Panc1 (cell line): Measurements from ENCODE around the gene TRIO. TPM values are rescaled to one million over a fixed set of nuclear protein-coding genes. Genes with fewer than 3 reads are reported as not detected.

ENCODE experiments used
- ATAC-seq: fragments of 200-7000 bp; cut with Tn5 transposase; 2 replicates; pipeline ENCODE4 v1.9.1; 2020; ENCODE audit warnings: mild to moderate bottlenecking, moderate library complexity
- BruUV-seq: library from RNA; stranded (reverse); fragments of 400-500 nt; replicated peaks from 2 replicates; lab custom pipeline; 2021; lab: Mats Ljungman, UMichigan
- CTCF ChIA-PET: fragments of 300-600 bp; sonication (Branson Sonifier 250); formaldehyde crosslinking; loops from one replicate; lab custom pipeline; 2022; ENCODE audit warnings: antibody characterized with exemption; lab: Charles Lee
- POLR2A ChIA-PET: fragments of 300-600 bp; sonication (Branson Sonifier 250); formaldehyde crosslinking; loops from one replicate; lab custom pipeline; 2022; ENCODE audit warnings: antibody characterized with exemption; lab: Charles Lee
- DNase-seq: peaks from one replicate; pipeline ENCODE4 v3.0.0-alpha.2; 2010; ENCODE audit warnings: low read depth, low spot score
- H3K27ac ChIP-seq: 2 replicates; pipeline ENCODE4 v1.5.1; 2011; ENCODE audit warnings: mild to moderate bottlenecking, low read length, inconsistent platforms
- H3K27me3 ChIP-seq: fragments of 200-500 bp; sonication (Bioruptor generic); 2 replicates; pipeline ENCODE4 v1.6.0; 2014; ENCODE audit warnings: low read length, inconsistent platforms; ENCODE audit not compliant: control insufficient read depth, insufficient read depth
- H3K36me3 ChIP-seq: fragments of 200-500 bp; sonication (Bioruptor generic); 2 replicates; pipeline ENCODE4 v1.5.1; 2014; ENCODE audit warnings: inconsistent platforms, mild to moderate bottlenecking, low read length, moderate library complexity; ENCODE audit not compliant: control insufficient read depth, insufficient read depth
- H3K4me1 ChIP-seq: 2 replicates; pipeline ENCODE4 v1.5.1; 2011; ENCODE audit warnings: inconsistent platforms, mild to moderate bottlenecking, low read length, moderate library complexity; ENCODE audit not compliant: control insufficient read depth, insufficient read depth
- H3K4me3 ChIP-seq, 2 experiments: 2 replicates each; pipeline ENCODE4 v1.5.1; 2011 to 2012; ENCODE audit warnings: low read depth in 2 of 2, low read length in 2 of 2, mild to moderate bottlenecking in 2 of 2, inconsistent platforms in 1 of 2, moderate library complexity in 1 of 2
- H3K9me3 ChIP-seq: fragments of 200-500 bp; sonication (Bioruptor generic); 2 replicates; pipeline ENCODE4 v1.5.1; 2014; ENCODE audit warnings: low read depth, mild to moderate bottlenecking, inconsistent platforms, low read length, moderate library complexity; ENCODE audit not compliant: control insufficient read depth, insufficient read depth
- CTCF ChIP-seq: fragments of 450-650 bp; IDR thresholded peaks from 2 replicates; pipeline ENCODE4 v1.5.1; 2017; ENCODE audit warnings: mild to moderate bottlenecking
- POLR2AphosphoS5 ChIP-seq: IDR thresholded peaks from 2 replicates; pipeline ENCODE4 v1.6.1; 2012; ENCODE audit warnings: mild to moderate bottlenecking, low read depth, low read length, moderate library complexity
- SIN3A ChIP-seq: IDR thresholded peaks from 2 replicates; pipeline ENCODE4 v1.6.1; 2012; ENCODE audit warnings: low read depth, mild to moderate bottlenecking, low read length, moderate library complexity, borderline replicate concordance; ENCODE audit not compliant: insufficient read depth
- TCF7L2 ChIP-seq: IDR thresholded peaks from 2 replicates; pipeline ENCODE4 v1.6.1; 2011; ENCODE audit warnings: mild to moderate bottlenecking, low read depth, low read length, inconsistent platforms
- in situ Hi-C: cut with HindIII; loops from 2 replicates; pipeline ENCODE4 v1.10.0; 2016; ENCODE audit warnings: low sequenced_read_pairs, low pct_unique_long_range_greater_than_20kb
- intact Hi-C: fragments of 100-400 bp; cut with micrococcal nuclease; formaldehyde crosslinking; loops from one replicate; pipeline ENCODE4 v1.10.0; 2022; ENCODE audit not compliant: unreplicated experiment
- total RNA-seq: library from RNA; stranded (reverse); gene quantifications from one replicate; pipeline ENCODE4 v1.2.1, GENCODE V29; 2021; ENCODE audit not compliant: unreplicated experiment
- TF ChIP-seq, protein P1 (sequence below), 2 experiments: IDR thresholded peaks; 2 replicates each; pipeline ENCODE4 v1.6.1; 2011 to 2012; ENCODE audit warnings: low read depth in 2 of 2, control low read depth in 1 of 2, low read length in 1 of 2, mild to moderate bottlenecking in 1 of 2, moderate library complexity in 1 of 2; ENCODE audit not compliant: insufficient read depth in 1 of 2

Gene TRIO
- total RNA-seq, 1 experiment from 2014 or later = 349 TPM

DNA sequence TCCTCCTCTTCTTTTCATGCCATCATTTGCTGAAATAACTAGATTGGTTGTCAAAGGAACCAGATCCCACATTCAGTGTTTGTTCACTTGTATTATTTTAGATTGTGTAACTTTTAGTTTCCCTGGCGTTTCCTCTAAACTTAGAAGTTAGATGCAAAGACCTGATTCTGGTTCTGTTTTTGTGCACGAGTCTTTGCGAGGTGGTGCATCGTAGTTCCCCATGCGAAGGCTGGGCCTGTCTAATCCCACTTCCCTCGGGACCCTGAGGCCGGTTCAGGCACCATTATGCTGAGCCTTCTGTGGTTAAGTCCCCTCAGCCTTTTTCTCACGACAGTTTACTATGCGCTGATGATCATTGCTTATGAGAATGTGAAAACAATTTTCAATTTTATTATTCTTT is 219.3 kb downstream of the TRIO start:
- H3K4me1 ChIP-seq = no peaks in the 10 kb centered on the region
- DNase-seq (no peak), ATAC-seq (no peak)
- POLR2A ChIA-PET = no interaction called here
- H3K9me3 ChIP-seq = no peaks in the 10 kb centered on the region
- in situ Hi-C loops = no loop called here
- H3K36me3 ChIP-seq = peaks cover 67% of the 10 kb centered on the region
- H3K27ac ChIP-seq = no peak overlapping the region
- H3K27me3 ChIP-seq = no peaks in the 10 kb centered on the region
- H3K4me3 ChIP-seq = no peak overlapping the region
- no peak for TF ChIP-seq POLR2AphosphoS5
- TF ChIP-seq SIN3A = no peak
- TF ChIP-seq TCF7L2 = no peak
- TF ChIP-seq, protein P1, sequence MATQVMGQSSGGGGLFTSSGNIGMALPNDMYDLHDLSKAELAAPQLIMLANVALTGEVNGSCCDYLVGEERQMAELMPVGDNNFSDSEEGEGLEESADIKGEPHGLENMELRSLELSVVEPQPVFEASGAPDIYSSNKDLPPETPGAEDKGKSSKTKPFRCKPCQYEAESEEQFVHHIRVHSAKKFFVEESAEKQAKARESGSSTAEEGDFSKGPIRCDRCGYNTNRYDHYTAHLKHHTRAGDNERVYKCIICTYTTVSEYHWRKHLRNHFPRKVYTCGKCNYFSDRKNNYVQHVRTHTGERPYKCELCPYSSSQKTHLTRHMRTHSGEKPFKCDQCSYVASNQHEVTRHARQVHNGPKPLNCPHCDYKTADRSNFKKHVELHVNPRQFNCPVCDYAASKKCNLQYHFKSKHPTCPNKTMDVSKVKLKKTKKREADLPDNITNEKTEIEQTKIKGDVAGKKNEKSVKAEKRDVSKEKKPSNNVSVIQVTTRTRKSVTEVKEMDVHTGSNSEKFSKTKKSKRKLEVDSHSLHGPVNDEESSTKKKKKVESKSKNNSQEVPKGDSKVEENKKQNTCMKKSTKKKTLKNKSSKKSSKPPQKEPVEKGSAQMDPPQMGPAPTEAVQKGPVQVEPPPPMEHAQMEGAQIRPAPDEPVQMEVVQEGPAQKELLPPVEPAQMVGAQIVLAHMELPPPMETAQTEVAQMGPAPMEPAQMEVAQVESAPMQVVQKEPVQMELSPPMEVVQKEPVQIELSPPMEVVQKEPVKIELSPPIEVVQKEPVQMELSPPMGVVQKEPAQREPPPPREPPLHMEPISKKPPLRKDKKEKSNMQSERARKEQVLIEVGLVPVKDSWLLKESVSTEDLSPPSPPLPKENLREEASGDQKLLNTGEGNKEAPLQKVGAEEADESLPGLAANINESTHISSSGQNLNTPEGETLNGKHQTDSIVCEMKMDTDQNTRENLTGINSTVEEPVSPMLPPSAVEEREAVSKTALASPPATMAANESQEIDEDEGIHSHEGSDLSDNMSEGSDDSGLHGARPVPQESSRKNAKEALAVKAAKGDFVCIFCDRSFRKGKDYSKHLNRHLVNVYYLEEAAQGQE (IDR thresholded peaks at IDR 0.05; ENCODE audit: insufficient read depth in 1 of 2, low read depth in 2 of 2, low read length in 1 of 2) = no peak
- no peak for TF ChIP-seq CTCF
- no TSS peak for BruUV-seq
- CTCF ChIA-PET = interaction anchor here (0.8 kb wide), 1 partner anchor 10 kb away, joined by 3 read pairs; no protein-coding TSS in a partner anchor
- intact Hi-C loops = no loop called here

GRCh38 chr5:14364096-14364495 is 221.0 kb downstream of the TRIO start:
- ATAC-seq (no peak), DNase-seq (no peak)
- in situ Hi-C loops = no loop called here
- no peak for TF ChIP-seq SIN3A
- TF ChIP-seq POLR2AphosphoS5 = no peak
- TF ChIP-seq TCF7L2 = no peak
- TF ChIP-seq, protein P1 (IDR thresholded peaks at IDR 0.05; ENCODE audit: insufficient read depth in 1 of 2, low read depth in 2 of 2, low read length in 1 of 2) = no peak
- TF ChIP-seq CTCF = no peak
- Histone ChIP-seq H3K36me3 (peaks cover 73% of the 10 kb centered on the region), H3K27ac (no peak overlapping the region), H3K27me3 (no peaks in the 10 kb centered on the region), H3K4me3 (no peak overlapping the region), H3K9me3 (no peaks in the 10 kb centered on the region), H3K4me1 (no peaks in the 10 kb centered on the region)
- ChIA-PET CTCF (no interaction called here), POLR2A (no interaction called here)
- BruUV-seq = no TSS peak
- intact Hi-C loops = no loop called here
